IPS-NIHi11 (cell line): Measurements from ENCODE around the gene DNAAF3.

Experiments
- DNase-seq: peaks from one replicate; pipeline ENCODE4 v3.0.0; 2012; ENCODE audit warnings: mixed read lengths, low spot score

Gene DNAAF3

GRCh38 chr19:55153652-55154264, 12.7 kb downstream of the DNAAF3 start:
- no peak for DNase-seq

- no peak for DNase-seq
Observed at GRCh38 chr19:55152017-55152416, 14.4 kb downstream of the DNAAF3 start.

- peak; percentile 51 for DNase-seq
Observed at GRCh38 chr19:55149078-55150003, 17.1 kb downstream of the DNAAF3 start, which contains the start of gene TNNT1. Gene TNNT1, minus strand, starts transcription at chr19:55149206. Its CDS starts 2,049 bp downstream, at chr19:55147157.

GRCh38 chr19:55147545-55148251, 18.7 kb downstream of the DNAAF3 start:
- DNase-seq, result no peak

GRCh38 chr19:55146705-55147273, 19.6 kb downstream of the DNAAF3 start:
- peak; percentile 88 for DNase-seq

GRCh38 chr19:55146078-55146704, 20.2 kb downstream of the DNAAF3 start:
- DNase-seq, result peak; percentile 79

- no peak for DNase-seq
Observed at GRCh38 chr19:55145232-55145631, 21.2 kb downstream of the DNAAF3 start.

- DNase-seq, result no peak
Observed at GRCh38 chr19:55141696-55142095, 24.7 kb downstream of the DNAAF3 start.

- DNase-seq, result no peak
Observed at GRCh38 chr19:55137915-55138314, 28.5 kb downstream of the DNAAF3 start.

- no peak for DNase-seq
Observed at GRCh38 chr19:55136399-55137102, 29.9 kb downstream of the DNAAF3 start.

GRCh38 chr19:55134736-55135135, 31.7 kb downstream of the DNAAF3 start:
- DNase-seq, result no peak

GRCh38 chr19:55133639-55134444, 32.6 kb downstream of the DNAAF3 start:
- DNase-seq, result no peak

GRCh38 chr19:55132453-55133129, 33.8 kb downstream of the DNAAF3 start:
- no peak for DNase-seq

GRCh38 chr19:55131421-55131820, 35.0 kb downstream of the DNAAF3 start:
- no peak for DNase-seq

- no peak for DNase-seq
Observed at GRCh38 chr19:55119053-55119452, 47.4 kb downstream of the DNAAF3 start.

- peak; percentile 79 for DNase-seq
Observed at GRCh38 chr19:55118401-55118991, 47.9 kb downstream of the DNAAF3 start.

- DNase-seq, result peak; percentile 98
Observed at GRCh38 chr19:55117663-55118391, 48.6 kb downstream of the DNAAF3 start.

- peak; percentile 14 for DNase-seq
Observed at GRCh38 chr19:55116859-55117662, 49.4 kb downstream of the DNAAF3 start, which contains the start of gene PPP1R12C. Gene PPP1R12C, minus strand, starts transcription at chr19:55117637. Its CDS starts 94 bp downstream, at chr19:55117543.
